ENCODE data around the gene PHETA2. TPM values are rescaled to one million over a fixed set of nuclear protein-coding genes. Genes with fewer than 3 reads are reported as not detected.
"Not testable (repeated sequence)": the region's sequence is repeated elsewhere in the genome, so short reads cannot be mapped to it uniquely, and the experiment has no call there.

Gene PHETA2
- total RNA-seq, 1 experiment from 2014 or later = not detected

- no peak overlapping the region for H3K9ac ChIP-seq (ENCODE audit: low read length)
- H3K9me3 ChIP-seq (ENCODE audit: low read length) = peaks cover 29% of the 10 kb centered on the region
- DNase-seq = no peak
- no peak overlapping the region for H3K4me3 ChIP-seq (ENCODE audit: low read length)
- H3K79me2 ChIP-seq (ENCODE audit: low read length) = no peaks in the 10 kb centered on the region
- H3K4me1 ChIP-seq (ENCODE audit: low read length) = no peaks in the 10 kb centered on the region
- no peak overlapping the region for H2AFZ ChIP-seq (ENCODE audit: low read length)
- no peak overlapping the region for H3K27ac ChIP-seq (ENCODE audit: low read length)
- no peaks in the 10 kb centered on the region for H3K9me2 ChIP-seq (replicated peaks; ENCODE audit: insufficient read depth, low read length)
- H3K36me3 ChIP-seq (ENCODE audit: insufficient read depth, low read length) = peaks cover 3% of the 10 kb centered on the region; the same call in 1 of the 2 replicates
- H3K4me2 ChIP-seq (ENCODE audit: low read depth, low read length, poor library complexity, severe bottlenecking) = no peak overlapping the region
- H3K27me3 ChIP-seq (ENCODE audit: low read length) = no peaks in the 10 kb centered on the region; the same call in 1 of the 2 replicates
- no peaks in the 10 kb centered on the region for H4K20me1 ChIP-seq (ENCODE audit: insufficient read depth, low read depth, low read length)
These were observed 27.2 kb downstream of the PHETA2 start for GRCh38 chr22:42101199-42101598.

- not testable (repeated sequence) for H4K20me1 ChIP-seq (ENCODE audit: insufficient read depth, low read depth, low read length); H3K4me2 ChIP-seq (ENCODE audit: low read depth, low read length, poor library complexity, severe bottlenecking); H3K4me1 ChIP-seq (ENCODE audit: low read length); H3K27me3 ChIP-seq (ENCODE audit: low read length); H2AFZ ChIP-seq (ENCODE audit: low read length); H3K36me3 ChIP-seq (ENCODE audit: insufficient read depth, low read length); H3K79me2 ChIP-seq (ENCODE audit: low read length); H3K9ac ChIP-seq (ENCODE audit: low read length); H3K27ac ChIP-seq (ENCODE audit: low read length); DNase-seq; H3K9me2 ChIP-seq (replicated peaks; ENCODE audit: insufficient read depth, low read length); H3K4me3 ChIP-seq (ENCODE audit: low read length)
- peaks cover 29% of the 10 kb centered on the region for H3K9me3 ChIP-seq (ENCODE audit: low read length)
These were observed 30.3 kb downstream of the PHETA2 start for GRCh38 chr22:42104332-42104860.

GRCh38 chr22:42108848-42109247, 34.8 kb downstream of the PHETA2 start:
- H4K20me1 ChIP-seq (ENCODE audit: insufficient read depth, low read depth, low read length) = no peaks in the 10 kb centered on the region
- H3K27me3 ChIP-seq (ENCODE audit: low read length) = no peaks in the 10 kb centered on the region; the same call in 1 of the 2 replicates
- no peak overlapping the region for H3K4me3 ChIP-seq (ENCODE audit: low read length)
- H3K4me1 ChIP-seq (ENCODE audit: low read length) = no peaks in the 10 kb centered on the region
- H3K9me2 ChIP-seq (replicated peaks; ENCODE audit: insufficient read depth, low read length) = no peaks in the 10 kb centered on the region
- H3K27ac ChIP-seq (ENCODE audit: low read length) = no peak overlapping the region
- DNase-seq = no peak
- no peak overlapping the region for H2AFZ ChIP-seq (ENCODE audit: low read length)
- H3K4me2 ChIP-seq (ENCODE audit: low read depth, low read length, poor library complexity, severe bottlenecking) = no peak overlapping the region
- no peak overlapping the region for H3K9ac ChIP-seq (ENCODE audit: low read length)
- peaks cover 3% of the 10 kb centered on the region; the same call in 1 of the 2 replicates for H3K36me3 ChIP-seq (ENCODE audit: insufficient read depth, low read length)
- peaks cover 10% of the 10 kb centered on the region; the same call in 1 of the 2 replicates for H3K9me3 ChIP-seq (ENCODE audit: low read length)
- H3K79me2 ChIP-seq (ENCODE audit: low read length) = no peaks in the 10 kb centered on the region

GRCh38 chr22:42111798-42112197, 37.8 kb downstream of the PHETA2 start:
- no peak for DNase-seq
- H4K20me1 ChIP-seq (ENCODE audit: insufficient read depth, low read depth, low read length) = no peaks in the 10 kb centered on the region
- H3K9me3 ChIP-seq (ENCODE audit: low read length) = peaks cover 10% of the 10 kb centered on the region; the same call in 1 of the 2 replicates
- no peak overlapping the region for H3K27ac ChIP-seq (ENCODE audit: low read length)
- H2AFZ ChIP-seq (ENCODE audit: low read length) = no peak overlapping the region
- H3K4me3 ChIP-seq (ENCODE audit: low read length) = no peak overlapping the region
- no peaks in the 10 kb centered on the region for H3K36me3 ChIP-seq (ENCODE audit: insufficient read depth, low read length)
- H3K4me2 ChIP-seq (ENCODE audit: low read depth, low read length, poor library complexity, severe bottlenecking) = no peak overlapping the region
- no peaks in the 10 kb centered on the region for H3K4me1 ChIP-seq (ENCODE audit: low read length)
- H3K79me2 ChIP-seq (ENCODE audit: low read length) = no peaks in the 10 kb centered on the region
- H3K27me3 ChIP-seq (ENCODE audit: low read length) = no peaks in the 10 kb centered on the region
- H3K9ac ChIP-seq (ENCODE audit: low read length) = no peak overlapping the region
- no peaks in the 10 kb centered on the region for H3K9me2 ChIP-seq (replicated peaks; ENCODE audit: insufficient read depth, low read length)

GRCh38 chr22:42112793-42113192, 38.7 kb downstream of the PHETA2 start:
- not testable (repeated sequence) for H3K4me3 ChIP-seq (ENCODE audit: low read length); H3K4me1 ChIP-seq (ENCODE audit: low read length); H2AFZ ChIP-seq (ENCODE audit: low read length); H3K4me2 ChIP-seq (ENCODE audit: low read depth, low read length, poor library complexity, severe bottlenecking); H3K79me2 ChIP-seq (ENCODE audit: low read length); H3K9me2 ChIP-seq (replicated peaks; ENCODE audit: insufficient read depth, low read length); H4K20me1 ChIP-seq (ENCODE audit: insufficient read depth, low read depth, low read length); H3K27me3 ChIP-seq (ENCODE audit: low read length); H3K27ac ChIP-seq (ENCODE audit: low read length); H3K36me3 ChIP-seq (ENCODE audit: insufficient read depth, low read length); H3K9ac ChIP-seq (ENCODE audit: low read length)
- DNase-seq = peak; percentile 61
- peaks cover 10% of the 10 kb centered on the region; the same call in 1 of the 2 replicates for H3K9me3 ChIP-seq (ENCODE audit: low read length)

- peak; percentile 71 for DNase-seq
- H3K4me1 ChIP-seq (ENCODE audit: low read length) = no peaks in the 10 kb centered on the region
These were observed 40.7 kb downstream of the PHETA2 start for GRCh38 chr22:42114721-42115120.

GRCh38 chr22:42115420-42115830, 41.4 kb downstream of the PHETA2 start:
- H3K9me2 ChIP-seq (replicated peaks; ENCODE audit: insufficient read depth, low read length); DNase-seq; H3K4me1 ChIP-seq (ENCODE audit: low read length); H3K27ac ChIP-seq (ENCODE audit: low read length); H3K36me3 ChIP-seq (ENCODE audit: insufficient read depth, low read length); H3K4me2 ChIP-seq (ENCODE audit: low read depth, low read length, poor library complexity, severe bottlenecking); H3K79me2 ChIP-seq (ENCODE audit: low read length); H2AFZ ChIP-seq (ENCODE audit: low read length); H4K20me1 ChIP-seq (ENCODE audit: insufficient read depth, low read depth, low read length); H3K9ac ChIP-seq (ENCODE audit: low read length); H3K4me3 ChIP-seq (ENCODE audit: low read length); H3K27me3 ChIP-seq (ENCODE audit: low read length): not testable (repeated sequence)
- peaks cover 10% of the 10 kb centered on the region; the same call in 1 of the 2 replicates for H3K9me3 ChIP-seq (ENCODE audit: low read length)

More at GRCh38 chr22:42114721-42115120, 40.7 kb downstream of the PHETA2 start:
- Histone ChIP-seq H4K20me1 (ENCODE audit: insufficient read depth, low read depth, low read length) (no peaks in the 10 kb centered on the region), H3K9me3 (ENCODE audit: low read length) (peaks cover 10% of the 10 kb centered on the region; the same call in 1 of the 2 replicates), H3K79me2 (ENCODE audit: low read length) (no peaks in the 10 kb centered on the region), H3K36me3 (ENCODE audit: insufficient read depth, low read length) (no peaks in the 10 kb centered on the region), H3K4me3 (ENCODE audit: low read length) (no peak overlapping the region), H2AFZ (ENCODE audit: low read length) (no peak overlapping the region), H3K4me2 (ENCODE audit: low read depth, low read length, poor library complexity, severe bottlenecking) (no peak overlapping the region), H3K9me2 (replicated peaks; ENCODE audit: insufficient read depth, low read length) (no peaks in the 10 kb centered on the region), H3K27me3 (ENCODE audit: low read length) (no peaks in the 10 kb centered on the region), H3K27ac (ENCODE audit: low read length) (no peak overlapping the region), H3K9ac (ENCODE audit: low read length) (no peak overlapping the region)

GRCh38 chr22:42116848-42117424, 42.9 kb downstream of the PHETA2 start:
- no peaks in the 10 kb centered on the region for H3K9me2 ChIP-seq (replicated peaks; ENCODE audit: insufficient read depth, low read length)
- peak; percentile 51 for DNase-seq
- no peaks in the 10 kb centered on the region for H3K27me3 ChIP-seq (ENCODE audit: low read length)
- no peaks in the 10 kb centered on the region for H3K79me2 ChIP-seq (ENCODE audit: low read length)
- H4K20me1 ChIP-seq (ENCODE audit: insufficient read depth, low read depth, low read length) = no peaks in the 10 kb centered on the region
- no peak overlapping the region for H2AFZ ChIP-seq (ENCODE audit: low read length)
- no peaks in the 10 kb centered on the region for H3K36me3 ChIP-seq (ENCODE audit: insufficient read depth, low read length)
- H3K4me2 ChIP-seq (ENCODE audit: low read depth, low read length, poor library complexity, severe bottlenecking) = no peak overlapping the region
- peaks cover 10% of the 10 kb centered on the region; the same call in 1 of the 2 replicates for H3K9me3 ChIP-seq (ENCODE audit: low read length)
- no peak overlapping the region for H3K27ac ChIP-seq (ENCODE audit: low read length)
- no peak overlapping the region for H3K9ac ChIP-seq (ENCODE audit: low read length)
- no peak overlapping the region for H3K4me3 ChIP-seq (ENCODE audit: low read length)
- H3K4me1 ChIP-seq (ENCODE audit: low read length) = peaks cover 8% of the 10 kb centered on the region

Measured in Karpas-422 (cell line).